NCI-H460 (cell line): ENCODE results near the gene RAD51D. TPM values are rescaled to one million over a fixed set of nuclear protein-coding genes. Genes with fewer than 3 reads are reported as not detected.

Experiments
- small RNA-seq, 2 experiments: library from RNA; depleted of rRNA; stranded (forward); fragments of <200 nt; gene quantifications; one replicate each; pipeline ENCODE3, GENCODE V24; 2014
- total RNA-seq: library from RNA; depleted of rRNA; stranded (reverse); fragments of >200 nt; shearing (Covaris generic); gene quantifications from 2 replicates; pipeline ENCODE4 v1.2.3, GENCODE V29; 2014; rRNA removed

The RAD51D gene
- total RNA-seq, 1 experiment from 2014 or later, result 9.9 TPM

Small RNAs within 50 kb of the gene (small RNA-seq; reads per million reads assigned to genes)
- 0 to 0.12 reads per million in 2 experiments for gene AC004223.1
- 0 reads per million in 2 experiments for gene RNU6-840P

Other genes starting within 250 kb of the RAD51D start
- 0.52 and 0.94 TPM in 2 replicates for gene CCT6B, start 158.4 kb downstream of the RAD51D start, total RNA-seq
- gene ZNF830, start 158.3 kb downstream of the RAD51D start, total RNA-seq, result 15.6 and 20.2 TPM in 2 replicates
- gene LIG3, start 139.3 kb downstream of the RAD51D start, total RNA-seq, result 52.2 and 67.1 TPM in 2 replicates
- 26.2 and 26.4 TPM in 2 replicates for gene RFFL, start 56.2 kb downstream of the RAD51D start, total RNA-seq
- gene FNDC8, start 1.8 kb upstream of the RAD51D start, total RNA-seq, result not detected in 2 replicates
- gene NLE1, start 22.4 kb upstream of the RAD51D start, total RNA-seq, result 26.4 and 27.0 TPM in 2 replicates
- 0.02 TPM in 1 of 2 replicates, not detected in the other for gene UNC45B, start 28.0 kb upstream of the RAD51D start, total RNA-seq
- not detected in 2 replicates for gene SLC35G3, start 74.5 kb upstream of the RAD51D start, total RNA-seq
- gene SLFN5, start 123.2 kb upstream of the RAD51D start, total RNA-seq, result 57.6 and 68.5 TPM in 2 replicates